ENCODE measurements around the gene FAM170B. TPM values are rescaled to one million over a fixed set of nuclear protein-coding genes. Genes with fewer than 3 reads are reported as not detected.

The FAM170B gene
- total and polyA plus RNA-seq, 2 of the 4 experiments (the other 2 are of a cell fraction), result not detected

- no TSS peak for BruUV-seq (replicated peaks)
- H3K23ac ChIP-seq (ENCODE audit: low read depth, low read length), result no peak overlapping the region
- H2BK120ac ChIP-seq (ENCODE audit: low read depth, low read length), result peak overlapping the region; percentile 43
- peak overlapping the region; percentile 60 for H2BK20ac ChIP-seq (ENCODE audit: low read depth, low read length)
- H3K36me3 ChIP-seq (ENCODE audit: control insufficient read depth, insufficient read depth, low read length), result no peaks in the 10 kb centered on the region
- ATAC-seq (ENCODE audit: low read depth), result no peak
- H4K91ac ChIP-seq (ENCODE audit: insufficient read depth, low read depth, low read length), result peak overlapping the region; percentile 43; the same call in 1 of the 2 replicates
- peaks cover 48% of the 10 kb centered on the region for H3K4me1 ChIP-seq (ENCODE audit: control insufficient read depth, insufficient read depth, low read length)
- no peak overlapping the region for H3K56ac ChIP-seq (ENCODE audit: extremely low read depth, insufficient read depth, low read length)
- no peak overlapping the region for H3K9ac ChIP-seq (ENCODE audit: low read depth, low read length)
- DNase-seq, result no peak
- peak overlapping the region in 1 of 2 experiments; percentile 16; a peak in 1 of 4 replicates for H4K8ac ChIP-seq (ENCODE audit: low read depth in 2 of 2, low read length in 2 of 2)
- no peak overlapping the region for H3K4me3 ChIP-seq (ENCODE audit: insufficient read depth, low read depth, low read length)
- no peak overlapping the region for H2AFZ ChIP-seq (replicated peaks; ENCODE audit: low read length, poor library complexity)
- intact Hi-C loops (cut with micrococcal nuclease), result no loop called here
- no peak overlapping the region for H2AK9ac ChIP-seq (replicated peaks; ENCODE audit: low read depth, low read length, poor library complexity)
- peak overlapping the region; percentile 7; the same call in 1 of the 2 replicates for H2AK5ac ChIP-seq (ENCODE audit: low read depth, low read length)
- ChIA-PET CTCF (no interaction called here), POLR2A (ENCODE audit: unreplicated experiment) (no interaction called here)
- H3K27me3 ChIP-seq (ENCODE audit: control insufficient read depth, insufficient read depth, low read length), result no peaks in the 10 kb centered on the region
- H3K18ac ChIP-seq (ENCODE audit: low read depth, low read length), result peak overlapping the region; percentile 86
- peak; percentile 35; the same call in 1 of the 2 replicates for TF ChIP-seq CEBPB (IDR thresholded peaks at IDR 0.05; ENCODE audit: low read depth, low read length)
- TF ChIP-seq RAD21 (IDR thresholded peaks at IDR 0.05; ENCODE audit: low read length), result no peak
- TF ChIP-seq BHLHE40 (IDR thresholded peaks at IDR 0.05; ENCODE audit: low read depth, low read length), result no peak
- H3K9me3 ChIP-seq (ENCODE audit: control insufficient read depth, insufficient read depth, low read length), result no peaks in the 10 kb centered on the region; the same call in 1 of the 2 replicates
- H4K5ac ChIP-seq (ENCODE audit: low read depth, low read length), result peak overlapping the region; percentile 62
- no peak overlapping the region for H3K4me2 ChIP-seq (ENCODE audit: low read depth, low read length)
- H3K4ac ChIP-seq (ENCODE audit: low read depth, low read length), result peak overlapping the region; percentile 32
- peak overlapping the region; percentile 24 for H3K14ac ChIP-seq (replicated peaks; ENCODE audit: low read depth, low read length)
- peak overlapping the region; percentile 44 for H2BK5ac ChIP-seq (ENCODE audit: low read depth, low read length, poor library complexity, severe bottlenecking)
- dilution Hi-C loops (cut with HindIII; ENCODE audit: low sequenced_read_pairs, unreplicated experiment), result no loop called here
- in situ Hi-C loops (cut with MboI; ENCODE audit: low sequenced_read_pairs), result no loop called here
- peaks cover 13% of the 10 kb centered on the region; the same call in 1 of the 2 replicates for H4K20me1 ChIP-seq (ENCODE audit: insufficient read depth, low read length)
- H2BK15ac ChIP-seq (ENCODE audit: low read depth, low read length), result 0 out of 3 replicates have a peak overlapping the region, but pooled peaks have one; percentile 30
- H3K27ac ChIP-seq (ENCODE audit: insufficient read depth, low read length), result peak overlapping the region; percentile 69; the same call in 1 of the 2 replicates
- no peaks in the 10 kb centered on the region for H3K79me1 ChIP-seq (ENCODE audit: low read depth in 1 of 2, low read length in 2 of 2)
- peaks cover 30% of the 10 kb centered on the region for H3K9me1 ChIP-seq (ENCODE audit: insufficient read depth, low read length)
Measured at GRCh38 chr10:49143249-49143648, 9.4 kb upstream of the FAM170B start.

All from IMR-90 (cell line).